Measurements from ENCODE around the gene COL18A1.
"Not testable (repeated sequence)": the region's sequence is repeated elsewhere in the genome, so short reads cannot be mapped to it uniquely, and the experiment has no call there.

Gene COL18A1

GRCh38 chr21:45561241-45561640 lies 156.3 kb downstream of the COL18A1 start:
- DNase-seq (ENCODE audit: low read depth), result not testable (repeated sequence)

GRCh38 chr21:45562402-45562801 lies 157.4 kb downstream of the COL18A1 start:
- DNase-seq (ENCODE audit: low read depth), result no peak

GRCh38 chr21:45562965-45563364 lies 158.0 kb downstream of the COL18A1 start:
- DNase-seq (ENCODE audit: low read depth), result no peak

Measured in stimulated activated CD8-positive, alpha-beta memory T cell treated with anti-CD3 and anti-CD28 coated beads, Interleukin-15, amount 100 ng/mL, for 24 hours (primary cell).